Left kidney (tissue), 8 donors: ENCODE measurements around the gene CDV3. TPM values are rescaled to one million over a fixed set of nuclear protein-coding genes. Genes with fewer than 3 reads are reported as not detected.
"Not testable (repeated sequence)": the region's sequence is repeated elsewhere in the genome, so short reads cannot be mapped to it uniquely, and the experiment has no call there.

Experiments used
- DNase-seq: peaks from one replicate; pipeline ENCODE4 v3.0.0-alpha.2; 2013
- long read RNA-seq, 8 donors: transcript quantifications; one replicate each; lab custom pipeline, GENCODE V29; 2026
- polyA plus RNA-seq: library from polyadenylated mRNA; unstranded; fragments of 120-200 nt; gene quantifications from one replicate; pipeline ENCODE4 v1.2.1, GENCODE V29; 2013; ENCODE audit not compliant: insufficient read length

CDV3 gene, protein sequence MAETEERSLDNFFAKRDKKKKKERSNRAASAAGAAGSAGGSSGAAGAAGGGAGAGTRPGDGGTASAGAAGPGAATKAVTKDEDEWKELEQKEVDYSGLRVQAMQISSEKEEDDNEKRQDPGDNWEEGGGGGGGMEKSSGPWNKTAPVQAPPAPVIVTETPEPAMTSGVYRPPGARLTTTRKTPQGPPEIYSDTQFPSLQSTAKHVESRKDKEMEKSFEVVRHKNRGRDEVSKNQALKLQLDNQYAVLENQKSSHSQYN
- 143 TPM for polyA plus RNA-seq
- long read RNA-seq, donor 1, transcript CDV3-201 (5 exons, 3,307 nt): minor isoform, 8 of 190 reads
- long read RNA-seq, donor 1, transcript CDV3-203 (5 exons, 955 nt): major isoform, 14 of 190 reads
- long read RNA-seq, donor 1, partial matches to known transcripts: 168 of 190 reads
- long read RNA-seq, donor 1, other reads (novel, unspliced or antisense): 0 of 190 reads
- long read RNA-seq, donor 2, transcript CDV3-203 (5 exons, 955 nt): major isoform, 15 of 142 reads
- long read RNA-seq, donor 2, partial matches to known transcripts: 121 of 142 reads
- long read RNA-seq, donor 2, other reads (novel, unspliced or antisense): 5 of 142 reads
- long read RNA-seq, donor 3, transcript CDV3-203 (5 exons, 955 nt): major isoform, 10 of 19 reads
- long read RNA-seq, donor 3, partial matches to known transcripts: 7 of 19 reads
- long read RNA-seq, donor 3, other reads (novel, unspliced or antisense): 0 of 19 reads
- long read RNA-seq, donor 4, partial matches to known transcripts: 8 of 8 reads
- long read RNA-seq, donor 4, other reads (novel, unspliced or antisense): 0 of 8 reads
- long read RNA-seq, donor 5, transcript CDV3-203 (5 exons, 955 nt): major isoform, 13 of 24 reads
- long read RNA-seq, donor 5, partial matches to known transcripts: 7 of 24 reads
- long read RNA-seq, donor 5, other reads (novel, unspliced or antisense): 0 of 24 reads
- long read RNA-seq, donor 6, transcript CDV3-201 (5 exons, 3,307 nt): minor isoform, 5 of 39 reads
- long read RNA-seq, donor 6, transcript CDV3-203 (5 exons, 955 nt): major isoform, 15 of 39 reads
- long read RNA-seq, donor 6, partial matches to known transcripts: 19 of 39 reads
- long read RNA-seq, donor 6, other reads (novel, unspliced or antisense): 0 of 39 reads
- long read RNA-seq, donor 7, transcript CDV3-203 (5 exons, 955 nt): major isoform, 19 of 37 reads
- long read RNA-seq, donor 7, partial matches to known transcripts: 16 of 37 reads
- long read RNA-seq, donor 7, other reads (novel, unspliced or antisense): 0 of 37 reads
- long read RNA-seq, donor 8, partial matches to known transcripts: 0 of 3 reads
- long read RNA-seq, donor 8, other reads (novel, unspliced or antisense): 0 of 3 reads

- no peak for DNase-seq
Observed at GRCh38 chr3:133573629-133574194, at the start of gene CDV3. TSS of gene CDV3 (plus strand) at chr3:133573686. CDS start at chr3:133574045, 359 bp downstream.

DNA sequence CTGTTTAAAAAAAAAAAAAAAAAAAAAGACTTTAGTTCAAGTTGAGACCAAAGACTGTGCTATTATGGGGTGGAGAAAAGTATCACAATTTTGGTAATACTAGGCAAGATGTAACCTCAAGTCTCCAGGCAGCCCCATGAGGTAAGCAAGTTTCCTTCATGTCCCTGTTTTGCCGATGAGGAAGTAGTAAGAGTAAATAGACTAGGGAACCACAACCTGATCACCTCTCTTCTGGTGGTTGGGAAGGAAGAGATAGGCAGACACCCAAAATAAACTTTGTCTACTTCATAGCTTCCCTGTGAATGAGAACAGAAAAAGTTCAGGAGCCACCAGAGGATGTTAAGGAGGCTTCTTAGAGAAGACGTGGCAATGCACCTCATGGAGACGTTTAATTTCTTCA, 49.7 kb upstream of the CDV3 start:
- not testable (repeated sequence) for DNase-seq

DNA sequence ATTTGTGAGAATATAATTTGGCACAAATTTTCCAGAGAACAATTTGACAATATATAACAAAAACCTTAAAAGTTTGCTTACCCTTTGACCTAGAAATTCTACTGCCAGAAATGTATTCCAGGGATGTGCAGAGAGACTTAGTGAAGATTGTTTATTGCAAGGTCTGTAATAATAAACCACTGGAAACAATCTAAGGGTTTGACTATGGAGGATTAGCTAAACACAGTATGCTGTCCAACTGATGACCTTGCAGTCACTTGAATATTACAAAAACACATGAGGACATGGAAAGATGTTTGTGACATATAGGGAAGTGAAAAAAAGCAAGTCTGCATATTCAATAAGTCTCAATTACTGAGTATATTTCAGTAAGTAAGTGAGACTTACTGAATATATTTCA, 48.1 kb upstream of the CDV3 start:
- no peak for DNase-seq

DNA sequence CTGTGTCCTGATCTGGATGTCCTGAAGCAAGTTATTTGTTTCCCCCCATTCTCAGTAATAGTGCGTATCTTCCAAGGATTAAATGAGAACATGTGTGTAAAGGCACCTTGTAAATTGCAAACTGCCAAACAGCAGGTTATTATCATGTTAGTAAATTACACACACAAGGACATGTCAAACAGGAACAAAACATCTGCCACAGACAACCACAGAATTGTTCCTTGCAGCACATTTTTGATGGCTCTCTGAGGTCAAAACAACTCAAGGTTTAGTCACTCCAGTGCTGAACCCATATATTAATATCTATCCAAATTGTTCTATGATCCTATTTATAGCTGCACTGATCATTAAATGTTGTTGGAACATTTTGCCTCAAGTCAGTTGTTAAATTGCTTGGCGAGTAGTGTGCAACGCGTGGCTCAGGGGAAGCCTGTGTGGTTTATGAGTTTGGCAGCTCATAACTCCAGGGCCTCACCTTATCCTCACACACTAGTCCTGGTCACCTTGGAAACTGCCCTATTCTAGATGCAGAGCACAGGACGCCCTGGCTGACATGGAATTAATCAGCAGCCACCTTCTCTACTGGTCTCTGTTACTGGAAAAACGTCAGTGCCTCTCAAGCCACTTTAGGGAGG, 46.3 kb upstream of the CDV3 start:
- DNase-seq: no peak

DNA sequence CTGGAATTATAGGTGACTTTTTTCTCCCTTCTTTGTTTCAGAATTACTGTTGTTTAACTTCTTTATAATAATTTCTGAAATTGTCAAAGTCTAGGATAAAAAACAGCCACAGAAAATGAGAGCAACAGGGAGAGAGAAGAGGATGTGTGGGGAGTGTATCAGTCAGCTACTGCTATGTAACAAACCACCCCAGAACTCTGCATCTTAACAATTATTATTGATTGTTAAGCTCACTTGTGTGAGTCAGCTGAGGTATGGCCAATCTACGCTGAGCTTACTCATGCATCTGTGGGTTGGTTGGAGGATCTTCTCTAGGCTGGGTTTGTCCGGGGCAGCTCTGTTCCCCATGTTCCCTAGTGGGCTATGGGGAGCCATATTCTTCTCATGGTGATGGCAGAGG, 43.7 kb upstream of the CDV3 start:
- no peak for DNase-seq

GRCh38 chr3:133531981-133532380, 41.5 kb upstream of the CDV3 start:
- DNase-seq: no peak

DNA sequence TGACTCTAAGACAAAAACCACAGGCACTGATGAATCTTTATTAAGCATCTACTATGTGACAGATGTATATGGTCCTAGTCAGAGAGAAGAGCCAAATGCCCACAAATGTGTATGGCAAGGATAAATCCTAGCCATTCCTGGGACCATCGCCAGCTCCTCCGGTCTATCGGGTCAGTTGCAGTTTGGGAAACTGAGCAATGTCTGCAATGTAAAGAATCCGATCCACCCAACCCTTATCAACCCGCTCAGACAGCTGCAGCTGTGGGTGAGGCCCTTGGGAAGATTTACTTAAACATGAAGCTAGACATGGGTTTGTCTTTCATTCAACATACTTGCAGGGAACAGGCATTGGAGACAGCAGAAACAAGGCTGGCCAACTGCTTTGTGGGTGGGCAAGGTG, 40.5 kb upstream of the CDV3 start:
- DNase-seq: no peak

- DNase-seq: no peak
Observed at GRCh38 chr3:133535971-133536881, 37.3 kb upstream of the CDV3 start.

DNA sequence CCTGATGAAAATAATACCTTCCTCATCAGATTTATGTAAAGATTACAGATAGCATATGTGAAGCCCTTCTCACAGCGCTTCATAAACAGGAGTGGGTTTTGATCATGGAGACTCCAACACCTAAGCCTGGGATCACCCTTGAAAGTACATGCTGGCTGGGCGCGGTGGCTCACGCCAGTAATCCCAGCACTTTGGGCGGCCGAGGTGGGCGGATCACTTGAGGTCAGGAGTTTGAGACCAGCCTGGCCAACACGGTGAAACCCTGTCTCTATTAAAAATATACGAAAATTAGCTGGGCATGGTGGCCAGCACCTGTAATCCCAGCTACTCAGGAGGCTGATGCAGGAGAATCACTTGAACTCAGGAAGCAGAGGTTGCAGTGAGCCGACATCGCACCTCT, 36.4 kb upstream of the CDV3 start:
- DNase-seq: not testable (repeated sequence)

DNA sequence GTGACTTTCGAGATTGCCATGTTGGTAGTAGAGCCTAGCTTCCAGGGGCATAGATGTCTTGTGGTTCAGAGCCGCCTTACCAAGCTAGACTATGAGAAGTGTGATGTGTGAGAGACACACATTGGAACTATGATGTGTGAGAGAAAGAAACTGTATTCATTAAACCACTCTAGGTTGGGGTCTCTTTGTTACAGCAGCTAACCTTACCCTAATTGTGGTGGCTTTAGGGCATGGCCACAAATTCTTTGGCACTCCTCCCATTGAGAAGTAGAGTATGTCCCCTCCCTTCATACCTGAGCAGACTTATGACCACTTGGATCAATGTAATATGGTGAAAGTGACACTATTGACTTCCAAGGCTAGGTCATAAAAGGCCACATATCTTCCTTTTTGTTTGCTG, 35.3 kb upstream of the CDV3 start:
- DNase-seq: no peak

DNA sequence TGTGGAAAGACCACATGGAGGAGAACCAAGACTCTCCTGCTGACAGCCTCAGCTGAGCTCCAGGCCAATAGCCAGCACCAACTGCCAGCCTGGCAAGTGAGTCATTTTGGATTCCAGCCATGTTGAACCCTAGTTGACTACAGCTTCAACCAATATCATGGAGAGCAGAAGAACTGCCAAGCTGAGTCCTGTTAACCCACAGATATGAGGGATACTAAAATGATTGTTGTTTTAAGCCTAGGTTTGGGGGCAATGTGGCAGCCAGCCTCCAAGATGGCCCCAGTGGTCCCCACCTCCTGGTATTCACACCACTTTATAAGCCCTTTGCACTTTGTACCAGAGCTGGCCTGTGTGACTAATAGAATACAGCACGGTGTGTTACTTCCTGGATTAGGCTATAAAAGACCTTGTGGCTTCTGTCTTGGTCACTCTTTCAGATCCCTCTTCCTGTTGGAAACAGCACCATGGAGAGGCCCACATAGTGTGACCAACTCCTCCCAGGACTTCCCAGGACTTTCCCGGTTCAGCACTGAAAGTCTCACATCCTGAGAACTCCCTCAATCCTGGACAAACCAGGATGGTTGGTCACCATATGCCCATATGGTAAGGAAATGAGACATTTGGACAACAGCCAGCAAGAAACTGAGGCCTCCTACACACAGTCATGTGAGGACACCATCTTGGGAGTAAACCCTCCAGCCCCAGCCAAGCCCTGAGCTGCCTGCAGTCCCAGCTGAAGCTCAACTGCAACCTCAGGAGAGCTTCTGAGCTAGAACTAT, 32.4 kb upstream of the CDV3 start:
- no peak for DNase-seq

GRCh38 chr3:133542871-133543270, 30.6 kb upstream of the CDV3 start:
- no peak for DNase-seq

DNA sequence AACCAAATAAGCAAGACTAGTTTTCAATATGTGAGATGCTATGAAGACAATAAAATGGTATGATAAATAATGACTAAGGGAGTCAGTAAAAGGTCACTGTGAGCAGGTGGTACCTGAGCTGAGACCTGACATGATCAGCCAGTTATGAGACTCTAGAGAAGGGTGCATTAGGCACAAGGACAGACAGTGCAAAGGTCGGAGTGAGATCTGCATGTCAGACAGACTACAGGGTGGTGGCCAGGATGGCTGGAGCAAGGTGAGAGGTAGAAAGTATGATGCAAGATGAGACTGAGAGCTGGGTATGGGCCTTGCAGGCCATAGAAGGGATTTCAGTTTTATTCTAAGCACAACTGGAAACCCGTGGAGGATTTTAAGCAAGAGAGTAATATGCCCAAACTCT, 28.5 kb upstream of the CDV3 start:
- DNase-seq: not testable (repeated sequence)

- no peak for DNase-seq
Observed at GRCh38 chr3:133547432-133548041, 25.9 kb upstream of the CDV3 start.

GRCh38 chr3:133548090-133548489, 25.4 kb upstream of the CDV3 start:
- DNase-seq: no peak

DNA sequence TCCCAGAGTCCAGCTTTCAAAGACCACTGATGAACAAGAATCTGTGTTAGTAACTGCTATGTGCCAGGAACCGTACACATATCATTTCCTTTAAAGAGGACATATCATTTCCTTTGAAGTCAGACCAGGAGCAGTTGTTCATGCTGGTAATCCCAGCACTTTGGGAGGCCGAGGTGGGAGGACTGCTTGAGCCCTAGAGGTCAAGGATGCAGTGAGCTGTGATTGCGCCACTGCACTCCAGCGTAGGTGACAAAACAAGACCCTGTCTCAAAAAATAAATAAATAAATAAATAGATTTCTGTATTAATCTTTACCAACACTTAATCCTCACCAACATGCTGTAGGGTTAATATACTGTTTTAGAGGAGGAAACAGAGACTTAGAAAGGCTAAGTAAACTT, 23.9 kb upstream of the CDV3 start:
- no peak for DNase-seq

DNA sequence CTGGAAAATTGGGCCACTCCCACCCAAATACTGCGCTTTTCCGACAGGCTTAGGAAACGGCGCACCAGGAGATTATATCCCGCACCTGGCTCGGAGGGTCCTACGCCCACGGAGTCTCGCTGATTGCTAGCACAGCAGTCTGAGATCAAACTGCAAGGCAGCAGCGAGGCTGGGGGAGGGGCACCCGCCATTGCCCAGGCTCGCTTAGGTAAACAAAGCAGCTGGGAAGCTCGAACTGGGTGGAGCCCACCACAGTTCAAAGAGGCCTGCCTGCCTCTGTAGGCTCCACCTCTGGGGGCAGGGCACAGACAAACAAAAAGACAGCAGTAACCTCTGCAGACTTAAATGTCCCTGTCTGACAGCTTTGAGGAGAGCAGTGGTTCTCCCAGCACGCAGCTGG, 21.9 kb upstream of the CDV3 start:
- DNase-seq: not testable (repeated sequence)

- no peak for DNase-seq
Observed at GRCh38 chr3:133561679-133562078, 11.8 kb upstream of the CDV3 start.

DNA sequence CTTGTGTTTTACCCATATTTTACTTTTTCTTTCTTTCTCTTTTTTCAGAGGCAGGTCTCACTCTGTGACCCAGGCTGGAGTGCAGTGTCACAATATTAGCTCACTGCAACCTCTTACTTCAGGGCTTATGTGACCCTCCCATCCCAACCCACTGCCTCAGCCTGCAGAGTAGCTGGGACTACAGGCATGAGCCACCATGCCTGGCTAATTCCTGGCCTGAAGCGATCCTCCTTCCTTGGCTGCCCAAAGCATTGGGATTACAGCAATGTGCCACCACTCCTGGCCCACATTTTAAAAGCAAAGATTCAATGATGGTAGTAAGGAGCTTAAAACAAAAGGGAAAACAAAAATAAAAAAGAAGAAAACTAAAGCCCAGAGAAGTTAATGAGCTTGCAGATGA, 11.1 kb upstream of the CDV3 start:
- no peak for DNase-seq
